SK-N-SH treated with all-trans-retinoic acid at 6 μM for 48 hours (cell line): ENCODE results near the gene TUBB1.

Experiments used
- ARNTL ChIP-seq: fragments of 450-650 bp; formaldehyde crosslinking; IDR thresholded peaks from 2 replicates; pipeline ENCODE4 v1.5.0; 2020; ENCODE audit warnings: low read depth, mild to moderate bottlenecking, moderate library complexity, borderline replicate concordance
- BACH2 ChIP-seq: fragments of 250-450 bp; sonication (Bioruptor Pico); IDR thresholded peaks from 2 replicates; pipeline ENCODE4 v1.9.0; 2021; ENCODE audit warnings: mild to moderate bottlenecking, borderline replicate concordance
- CSDC2 ChIP-seq: fragments of 250-450 bp; sonication (Bioruptor Pico); IDR thresholded peaks from 2 replicates; pipeline ENCODE4 v1.5.0; 2020; ENCODE audit warnings: mild to moderate bottlenecking, moderate library complexity
- PATZ1 ChIP-seq: fragments of 250-450 bp; sonication (Bioruptor Pico); IDR thresholded peaks from 2 replicates; pipeline ENCODE4 v1.8.0; 2020; ENCODE audit warnings: mild to moderate bottlenecking, moderate library complexity, borderline replicate concordance
- ZFP3 ChIP-seq: fragments of 250-450 bp; sonication (Bioruptor Pico); IDR thresholded peaks from 2 replicates; pipeline ENCODE4 v1.5.0; 2020; ENCODE audit warnings: mild to moderate bottlenecking, moderate library complexity
- TF ChIP-seq, protein P1 (sequence below): fragments of 250-450 bp; sonication (Bioruptor Pico); IDR thresholded peaks from 2 replicates; pipeline ENCODE4 v1.8.0; 2021; ENCODE audit warnings: low read depth, mild to moderate bottlenecking, moderate library complexity, borderline replicate concordance

DNA sequence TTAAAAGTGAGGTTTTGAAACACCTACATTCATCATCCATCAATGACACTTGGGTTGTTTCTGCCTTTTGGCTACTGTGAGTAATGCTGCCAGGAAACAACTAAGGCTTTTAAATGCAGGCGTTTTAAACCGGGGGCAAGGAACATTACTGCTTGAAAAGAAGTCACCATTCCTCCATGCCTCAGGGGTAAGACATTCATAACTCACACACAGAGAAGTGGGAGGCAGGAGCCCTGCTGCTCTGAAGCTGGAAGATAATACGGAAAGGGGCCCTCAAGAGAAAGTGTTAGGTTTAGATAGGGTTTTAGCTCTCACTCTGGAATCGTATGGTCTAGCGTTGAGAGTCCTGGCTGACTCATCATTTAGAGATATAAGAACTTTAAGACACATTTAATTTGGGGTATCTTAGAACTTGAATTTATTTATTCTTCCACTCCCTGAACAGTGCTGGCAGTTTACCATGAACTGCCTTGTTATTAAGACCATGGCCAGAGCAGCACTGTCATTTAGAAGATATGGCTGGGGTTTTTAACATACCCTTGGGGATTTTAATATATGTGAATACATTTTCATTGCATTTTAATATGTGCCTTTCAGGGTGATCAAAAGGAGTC, 1.8 kb downstream of the TUBB1 start:
- TF ChIP-seq, protein P1, sequence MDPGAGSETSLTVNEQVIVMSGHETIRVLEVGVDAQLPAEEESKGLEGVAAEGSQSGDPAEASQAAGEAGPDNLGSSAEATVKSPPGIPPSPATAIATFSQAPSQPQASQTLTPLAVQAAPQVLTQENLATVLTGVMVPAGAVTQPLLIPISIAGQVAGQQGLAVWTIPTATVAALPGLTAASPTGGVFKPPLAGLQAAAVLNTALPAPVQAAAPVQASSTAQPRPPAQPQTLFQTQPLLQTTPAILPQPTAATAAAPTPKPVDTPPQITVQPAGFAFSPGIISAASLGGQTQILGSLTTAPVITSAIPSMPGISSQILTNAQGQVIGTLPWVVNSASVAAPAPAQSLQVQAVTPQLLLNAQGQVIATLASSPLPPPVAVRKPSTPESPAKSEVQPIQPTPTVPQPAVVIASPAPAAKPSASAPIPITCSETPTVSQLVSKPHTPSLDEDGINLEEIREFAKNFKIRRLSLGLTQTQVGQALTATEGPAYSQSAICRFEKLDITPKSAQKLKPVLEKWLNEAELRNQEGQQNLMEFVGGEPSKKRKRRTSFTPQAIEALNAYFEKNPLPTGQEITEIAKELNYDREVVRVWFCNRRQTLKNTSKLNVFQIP (CRISPR knock-in tag): no peak
- no peak for TF ChIP-seq CSDC2 (CRISPR knock-in tag)
- no peak for TF ChIP-seq PATZ1 (CRISPR knock-in tag)
- no peak for TF ChIP-seq BACH2 (CRISPR knock-in tag)
- no peak for TF ChIP-seq ZFP3
- no peak for TF ChIP-seq ARNTL (CRISPR knock-in tag)
